HG03460 (cell line): Measurements from ENCODE around the gene RFC5.
"Not testable (repeated sequence)": the region's sequence is repeated elsewhere in the genome, so short reads cannot be mapped to it uniquely, and the experiment has no call there.

Experiments used
- ATAC-seq: cut with Tn5 transposase; IDR thresholded peaks from one replicate; pipeline ENCODE4 v1.9.1; 2021; ENCODE audit not compliant: unreplicated experiment

The RFC5 gene

DNA sequence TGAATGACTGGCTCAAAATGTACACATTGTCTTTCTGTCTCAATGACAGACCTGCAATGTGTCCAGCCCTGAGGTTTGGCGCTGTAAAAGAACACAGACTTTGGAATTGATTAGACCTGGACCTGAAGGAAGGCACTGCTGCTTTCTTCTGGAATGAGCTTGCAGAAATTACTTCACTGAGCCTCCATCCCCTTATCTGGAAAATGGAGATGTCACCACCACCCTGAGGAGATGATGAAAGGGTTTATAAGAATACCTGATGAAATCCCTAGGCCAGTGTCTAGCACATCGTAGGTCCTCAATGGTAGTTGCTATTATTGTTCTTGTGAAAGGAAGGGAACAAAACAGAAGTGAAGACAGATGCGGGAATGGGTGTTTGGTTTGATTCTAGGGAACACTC is 54.1 kb downstream of the RFC5 start:
- ATAC-seq = no peak

DNA sequence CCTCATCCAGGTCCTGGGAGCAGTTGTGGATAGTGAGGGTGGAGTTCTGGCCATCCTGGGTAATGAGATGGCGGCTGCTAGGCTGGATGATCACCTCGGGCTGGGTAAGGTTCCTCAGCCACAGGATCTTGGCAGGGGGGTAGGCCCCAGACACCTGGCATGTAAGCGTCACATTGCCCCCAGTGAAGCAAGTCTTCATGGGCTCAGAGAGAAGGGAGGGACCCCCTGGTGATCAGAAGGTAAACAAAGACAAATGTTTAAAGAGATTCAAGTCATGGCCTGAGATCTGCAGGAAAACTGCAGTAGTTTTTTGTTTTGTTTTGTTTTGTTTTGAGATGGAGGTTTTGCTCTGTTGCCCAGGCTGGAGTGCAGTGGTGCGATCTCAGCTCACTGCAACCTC is 57.3 kb downstream of the RFC5 start:
- no peak for ATAC-seq

DNA sequence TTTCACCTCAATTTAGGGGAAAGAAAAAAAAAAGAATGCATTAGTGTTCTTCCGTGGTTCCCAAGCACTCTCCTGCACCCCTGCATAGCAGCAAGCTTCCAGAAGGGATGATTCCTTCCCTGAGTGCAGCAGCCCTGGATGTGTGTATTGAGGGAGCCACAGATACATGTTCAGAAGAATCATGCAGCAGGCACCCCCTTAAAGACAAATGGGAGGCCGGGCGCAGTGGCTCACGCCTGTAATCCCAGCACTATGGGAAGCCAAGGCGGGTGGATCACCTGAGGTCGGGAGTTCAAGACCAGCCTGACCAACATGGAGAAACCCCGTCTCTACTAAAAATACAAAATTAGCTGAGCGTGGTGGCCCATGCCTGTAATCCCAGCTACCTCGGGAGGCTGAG is 65.0 kb downstream of the RFC5 start:
- ATAC-seq = not testable (repeated sequence)
